ENCODE results near the gene TMEM143.
"Not testable (repeated sequence)": the region's sequence is repeated elsewhere in the genome, so short reads cannot be mapped to it uniquely, and the experiment has no call there.

TMEM143 gene

GRCh38 chr19:48317708-48317960 is 46.1 kb downstream of the TMEM143 start:
- not testable (repeated sequence) for H2AFZ ChIP-seq (ENCODE audit: insufficient read depth, low read length, poor library complexity); H3K4me3 ChIP-seq (ENCODE audit: low read depth, low read length); H2AK5ac ChIP-seq (ENCODE audit: low read length); H3K18ac ChIP-seq (ENCODE audit: low read length); H3K79me2 ChIP-seq (ENCODE audit: control insufficient read depth, insufficient read depth, low read length, poor library complexity); H4K8ac ChIP-seq (ENCODE audit: low read depth, low read length); H2BK12ac ChIP-seq (ENCODE audit: low read length); H2BK120ac ChIP-seq (ENCODE audit: insufficient read depth, low read length, poor library complexity); H3K36me3 ChIP-seq (ENCODE audit: control insufficient read depth in 1 of 2, insufficient read depth in 2 of 2, low read length in 2 of 2); H4K91ac ChIP-seq (ENCODE audit: low read depth, low read length); H3K4me2 ChIP-seq (ENCODE audit: low read length); H3K27me3 ChIP-seq (ENCODE audit: insufficient read depth, low read length); H3K9ac ChIP-seq (ENCODE audit: low read length); DNase-seq; H2BK5ac ChIP-seq (ENCODE audit: low read depth, low read length, poor library complexity); H3K4ac ChIP-seq (ENCODE audit: low read depth, low read length); H3K9me3 ChIP-seq (ENCODE audit: insufficient read depth, low read depth, low read length); H3K14ac ChIP-seq (ENCODE audit: low read length); H3K27ac ChIP-seq (ENCODE audit: low read depth, low read length); H3K23ac ChIP-seq (ENCODE audit: low read length); H4K12ac ChIP-seq (ENCODE audit: low read depth, low read length)
- H3K79me1 ChIP-seq (ENCODE audit: low read length), result peaks cover 15% of the 10 kb centered on the region
- WGBS (ENCODE audit: extremely low coverage, insufficient coverage, insufficient read length), result no CpG with 5 or more reads among the region's 9 CpGs
- H3K4me1 ChIP-seq (ENCODE audit: control insufficient read depth in 1 of 2, insufficient read depth in 2 of 2, low read length in 2 of 2), result peaks cover 10 to 11% of the 10 kb centered on the region in 2 experiments

- H3K4me1 ChIP-seq (ENCODE audit: control insufficient read depth in 1 of 2, insufficient read depth in 2 of 2, low read length in 2 of 2), result peaks cover 5 to 7% of the 10 kb centered on the region in 2 experiments
- H3K4ac ChIP-seq (ENCODE audit: low read depth, low read length), result no peak overlapping the region
- H3K4me3 ChIP-seq (ENCODE audit: low read depth, low read length), result no peak overlapping the region
- no peaks in the 10 kb centered on the region for H3K79me2 ChIP-seq (ENCODE audit: control insufficient read depth, insufficient read depth, low read length, poor library complexity)
- H4K91ac ChIP-seq (ENCODE audit: low read depth, low read length), result no peak overlapping the region
- no peak overlapping the region for H2BK12ac ChIP-seq (ENCODE audit: low read length)
- no CpG with 5 or more reads among the region's 7 CpGs for WGBS (ENCODE audit: extremely low coverage, insufficient coverage, insufficient read length)
- H3K27ac ChIP-seq (ENCODE audit: low read depth, low read length), result no peak overlapping the region
- H3K14ac ChIP-seq (ENCODE audit: low read length), result no peak overlapping the region
- H2BK5ac ChIP-seq (ENCODE audit: low read depth, low read length, poor library complexity), result no peak overlapping the region
- no peak overlapping the region for H3K9ac ChIP-seq (ENCODE audit: low read length)
- H3K27me3 ChIP-seq (ENCODE audit: insufficient read depth, low read length), result no peaks in the 10 kb centered on the region
- DNase-seq, result no peak
- H2BK120ac ChIP-seq (ENCODE audit: insufficient read depth, low read length, poor library complexity), result no peak overlapping the region
- no peak overlapping the region for H3K23ac ChIP-seq (ENCODE audit: low read length)
- H3K9me3 ChIP-seq (ENCODE audit: insufficient read depth, low read depth, low read length), result no peaks in the 10 kb centered on the region
- no peak overlapping the region for H4K12ac ChIP-seq (ENCODE audit: low read depth, low read length)
- no peak overlapping the region for H3K4me2 ChIP-seq (ENCODE audit: low read length)
- peaks cover 3% of the 10 kb centered on the region for H3K79me1 ChIP-seq (ENCODE audit: low read length)
- H2AK5ac ChIP-seq (ENCODE audit: low read length), result no peak overlapping the region
- no peak overlapping the region for H3K18ac ChIP-seq (ENCODE audit: low read length)
- no peak overlapping the region for H4K8ac ChIP-seq (ENCODE audit: low read depth, low read length)
- H2AFZ ChIP-seq (ENCODE audit: insufficient read depth, low read length, poor library complexity), result no peak overlapping the region
- no peaks in the 10 kb centered on the region for H3K36me3 ChIP-seq (ENCODE audit: control insufficient read depth in 1 of 2, insufficient read depth in 2 of 2, low read length in 2 of 2)
Observed at GRCh38 chr19:48315712-48316111, 48.0 kb downstream of the TMEM143 start.

GRCh38 chr19:48311384-48311783 is 52.4 kb downstream of the TMEM143 start:
- H3K27ac ChIP-seq (ENCODE audit: low read depth, low read length), result no peak overlapping the region
- H3K4me2 ChIP-seq (ENCODE audit: low read length), result no peak overlapping the region
- no CpG with 5 or more reads among the region's 11 CpGs for WGBS (ENCODE audit: extremely low coverage, insufficient coverage, insufficient read length)
- H4K12ac ChIP-seq (ENCODE audit: low read depth, low read length), result no peak overlapping the region
- no peak overlapping the region for H3K14ac ChIP-seq (ENCODE audit: low read length)
- no peak overlapping the region for H2AFZ ChIP-seq (ENCODE audit: insufficient read depth, low read length, poor library complexity)
- no peak overlapping the region for H2BK12ac ChIP-seq (ENCODE audit: low read length)
- H4K91ac ChIP-seq (ENCODE audit: low read depth, low read length), result no peak overlapping the region
- no peak overlapping the region for H3K4me3 ChIP-seq (ENCODE audit: low read depth, low read length)
- H3K79me1 ChIP-seq (ENCODE audit: low read length), result no peaks in the 10 kb centered on the region
- no peaks in the 10 kb centered on the region for H3K9me3 ChIP-seq (ENCODE audit: insufficient read depth, low read depth, low read length)
- no peak overlapping the region for H3K4ac ChIP-seq (ENCODE audit: low read depth, low read length)
- H3K27me3 ChIP-seq (ENCODE audit: insufficient read depth, low read length), result no peaks in the 10 kb centered on the region
- peaks cover 0 to 3% of the 10 kb centered on the region in 2 experiments for H3K4me1 ChIP-seq (ENCODE audit: control insufficient read depth in 1 of 2, insufficient read depth in 2 of 2, low read length in 2 of 2)
- no peak overlapping the region for H2AK5ac ChIP-seq (ENCODE audit: low read length)
- H4K8ac ChIP-seq (ENCODE audit: low read depth, low read length), result no peak overlapping the region
- no peak overlapping the region for H2BK120ac ChIP-seq (ENCODE audit: insufficient read depth, low read length, poor library complexity)
- no peaks in the 10 kb centered on the region for H3K36me3 ChIP-seq (ENCODE audit: control insufficient read depth in 1 of 2, insufficient read depth in 2 of 2, low read length in 2 of 2)
- H3K9ac ChIP-seq (ENCODE audit: low read length), result no peak overlapping the region
- H3K79me2 ChIP-seq (ENCODE audit: control insufficient read depth, insufficient read depth, low read length, poor library complexity), result no peaks in the 10 kb centered on the region
- H2BK5ac ChIP-seq (ENCODE audit: low read depth, low read length, poor library complexity), result no peak overlapping the region
- no peak for DNase-seq
- H3K18ac ChIP-seq (ENCODE audit: low read length), result no peak overlapping the region
- H3K23ac ChIP-seq (ENCODE audit: low read length), result no peak overlapping the region

- H3K27me3 ChIP-seq (ENCODE audit: insufficient read depth, low read length), result no peaks in the 10 kb centered on the region
- no peak overlapping the region for H2BK120ac ChIP-seq (ENCODE audit: insufficient read depth, low read length, poor library complexity)
- no peaks in the 10 kb centered on the region for H3K9me3 ChIP-seq (ENCODE audit: insufficient read depth, low read depth, low read length)
- peaks cover 0 to 3% of the 10 kb centered on the region in 2 experiments for H3K4me1 ChIP-seq (ENCODE audit: control insufficient read depth in 1 of 2, insufficient read depth in 2 of 2, low read length in 2 of 2)
- H2BK5ac ChIP-seq (ENCODE audit: low read depth, low read length, poor library complexity), result no peak overlapping the region
- no peak overlapping the region for H3K9ac ChIP-seq (ENCODE audit: low read length)
- no peak overlapping the region for H4K91ac ChIP-seq (ENCODE audit: low read depth, low read length)
- H2AK5ac ChIP-seq (ENCODE audit: low read length), result no peak overlapping the region
- no peak overlapping the region for H3K23ac ChIP-seq (ENCODE audit: low read length)
- H3K4me2 ChIP-seq (ENCODE audit: low read length), result no peak overlapping the region
- H4K8ac ChIP-seq (ENCODE audit: low read depth, low read length), result no peak overlapping the region
- no CpG with 5 or more reads among the region's 7 CpGs for WGBS (ENCODE audit: extremely low coverage, insufficient coverage, insufficient read length)
- no peaks in the 10 kb centered on the region for H3K36me3 ChIP-seq (ENCODE audit: control insufficient read depth in 1 of 2, insufficient read depth in 2 of 2, low read length in 2 of 2)
- no peak overlapping the region for H2AFZ ChIP-seq (ENCODE audit: insufficient read depth, low read length, poor library complexity)
- DNase-seq, result no peak
- H4K12ac ChIP-seq (ENCODE audit: low read depth, low read length), result no peak overlapping the region
- no peaks in the 10 kb centered on the region for H3K79me2 ChIP-seq (ENCODE audit: control insufficient read depth, insufficient read depth, low read length, poor library complexity)
- no peak overlapping the region for H2BK12ac ChIP-seq (ENCODE audit: low read length)
- no peak overlapping the region for H3K4me3 ChIP-seq (ENCODE audit: low read depth, low read length)
- no peaks in the 10 kb centered on the region for H3K79me1 ChIP-seq (ENCODE audit: low read length)
- no peak overlapping the region for H3K4ac ChIP-seq (ENCODE audit: low read depth, low read length)
- H3K14ac ChIP-seq (ENCODE audit: low read length), result no peak overlapping the region
- H3K27ac ChIP-seq (ENCODE audit: low read depth, low read length), result no peak overlapping the region
- no peak overlapping the region for H3K18ac ChIP-seq (ENCODE audit: low read length)
Observed at GRCh38 chr19:48310227-48310626, 53.5 kb downstream of the TMEM143 start.

- WGBS (ENCODE audit: extremely low coverage, insufficient coverage, insufficient read length), result no CpG with 5 or more reads among the region's 5 CpGs
- not testable (repeated sequence) for H2BK5ac ChIP-seq (ENCODE audit: low read depth, low read length, poor library complexity); H3K14ac ChIP-seq (ENCODE audit: low read length); H3K4me1 ChIP-seq (ENCODE audit: control insufficient read depth in 1 of 2, insufficient read depth in 2 of 2, low read length in 2 of 2); H3K23ac ChIP-seq (ENCODE audit: low read length); DNase-seq; H2AFZ ChIP-seq (ENCODE audit: insufficient read depth, low read length, poor library complexity); H3K4me2 ChIP-seq (ENCODE audit: low read length); H3K4me3 ChIP-seq (ENCODE audit: low read depth, low read length); H4K8ac ChIP-seq (ENCODE audit: low read depth, low read length); H3K79me2 ChIP-seq (ENCODE audit: control insufficient read depth, insufficient read depth, low read length, poor library complexity); H3K79me1 ChIP-seq (ENCODE audit: low read length); H4K12ac ChIP-seq (ENCODE audit: low read depth, low read length); H3K9me3 ChIP-seq (ENCODE audit: insufficient read depth, low read depth, low read length); H3K27me3 ChIP-seq (ENCODE audit: insufficient read depth, low read length); H2BK120ac ChIP-seq (ENCODE audit: insufficient read depth, low read length, poor library complexity); H3K4ac ChIP-seq (ENCODE audit: low read depth, low read length); H3K27ac ChIP-seq (ENCODE audit: low read depth, low read length); H3K36me3 ChIP-seq (ENCODE audit: control insufficient read depth in 1 of 2, insufficient read depth in 2 of 2, low read length in 2 of 2); H3K9ac ChIP-seq (ENCODE audit: low read length); H2AK5ac ChIP-seq (ENCODE audit: low read length); H3K18ac ChIP-seq (ENCODE audit: low read length); H4K91ac ChIP-seq (ENCODE audit: low read depth, low read length); H2BK12ac ChIP-seq (ENCODE audit: low read length)
Observed at GRCh38 chr19:48309731-48310130, 54.0 kb downstream of the TMEM143 start.
